ENCODE results near the gene SKI. TPM values are rescaled to one million over a fixed set of nuclear protein-coding genes. Genes with fewer than 3 reads are reported as not detected.

Gene SKI
- total and polyA plus RNA-seq, 10 of the 15 experiments (the other 5 are each of a cell fraction or from before 2014, with no cell fraction given): 0.03 to 14.9 (median 0.96) TPM

- DNase-seq (ENCODE audit: low read depth, low spot score): no peak
- CTCF ChIA-PET: no interaction called here
- POLR2A ChIA-PET: interaction anchor here (0.7 kb wide), 1 partner anchor 378 kb away, joined by 5 read pairs; no protein-coding TSS in a partner anchor
- SMC1A ChIA-PET (ENCODE audit: uncharacterized antibody, unreplicated experiment): no interaction called here
- RAD21 ChIA-PET (ENCODE audit: unreplicated experiment): interaction anchor here (0.7 kb wide), 1 partner anchor 504 kb away, joined by 3 read pairs; no protein-coding TSS in a partner anchor
- no peak overlapping the region for H3K9ac ChIP-seq (ENCODE audit: control insufficient read depth, insufficient read depth, low read length)
- no TSS peak for BruUV-seq (replicated peaks)
- FAIRE-seq: no peak
- intact Hi-C loops (cut with micrococcal nuclease; ENCODE audit: unreplicated experiment): no loop called here
- peaks cover 0 to 1% of the 10 kb centered on the region in 2 experiments; a peak in 2 of 4 replicates for H3K36me3 ChIP-seq (ENCODE audit: control insufficient read depth in 2 of 2, insufficient read depth in 2 of 2, low read length in 1 of 2)
- no peak overlapping the region for H3K4me2 ChIP-seq (ENCODE audit: control insufficient read depth, insufficient read depth)
- H3K27me3 ChIP-seq (replicated peaks in 1 of 2; ENCODE audit: control insufficient read depth in 2 of 2, insufficient read depth in 2 of 2, low read length in 1 of 2): no peaks in the 10 kb centered on the region
- H2AFZ ChIP-seq (ENCODE audit: control insufficient read depth, low read depth, low read length): no peak overlapping the region
- H3K4me3 ChIP-seq: no peak overlapping the region
- H3K4me1 ChIP-seq (ENCODE audit: control insufficient read depth, insufficient read depth, low read length): peaks cover 23% of the 10 kb centered on the region
- in situ Hi-C loops (cut with MboI): no loop called here
- H3K27ac ChIP-seq (ENCODE audit: control insufficient read depth, insufficient read depth): no peak overlapping the region
- H3K9me3 ChIP-seq (replicated peaks; ENCODE audit: control insufficient read depth, insufficient read depth, low read length): no peaks in the 10 kb centered on the region
- no peaks in the 10 kb centered on the region; the same call in 1 of the 2 replicates for H3K79me2 ChIP-seq (ENCODE audit: control insufficient read depth, insufficient read depth, low read length)
- ATAC-seq: no peak
- peaks cover 3% of the 10 kb centered on the region; the same call in 1 of the 2 replicates for H4K20me1 ChIP-seq (ENCODE audit: control insufficient read depth, insufficient read depth)
- WGBS (ENCODE audit: insufficient coverage, insufficient replicate concordance, low lambda C conversion rate, missing lambda C conversion rate): 74% methylated on average over 9 of the region's 14 CpGs
- TF ChIP-seq KLF5 (IDR thresholded peaks at IDR 0.05; ENCODE audit: partially characterized antibody): no peak
- TF ChIP-seq YY1 (IDR thresholded peaks at IDR 0.05; ENCODE audit: low read depth, low read length): no peak
- TF ChIP-seq EZH2 (IDR thresholded peaks at IDR 0.05; ENCODE audit: borderline replicate concordance, control insufficient read depth, low read depth, low read length): no peak
- TF ChIP-seq RCOR1 (conservative IDR thresholded peaks at IDR 0.05; ENCODE audit: low read depth, low read length): no peak
- no peak for TF ChIP-seq ZNF592 (IDR thresholded peaks at IDR 0.05)
- TF ChIP-seq PAX5 (IDR thresholded peaks at IDR 0.05; ENCODE audit: borderline replicate concordance, low read depth, low read length): no peak
- TF ChIP-seq MTA3 (IDR thresholded peaks at IDR 0.05; ENCODE audit: borderline replicate concordance, low read length): no peak
- TF ChIP-seq HCFC1 (IDR thresholded peaks at IDR 0.05; ENCODE audit: low read length): no peak
- TF ChIP-seq PKNOX1 (IDR thresholded peaks at IDR 0.05): no peak
- no peak for TF ChIP-seq ATF7 (IDR thresholded peaks at IDR 0.05; ENCODE audit: low read depth)
- no peak for TF ChIP-seq CBX5 (IDR thresholded peaks at IDR 0.05; ENCODE audit: low read depth)
- TF ChIP-seq, protein P1, sequence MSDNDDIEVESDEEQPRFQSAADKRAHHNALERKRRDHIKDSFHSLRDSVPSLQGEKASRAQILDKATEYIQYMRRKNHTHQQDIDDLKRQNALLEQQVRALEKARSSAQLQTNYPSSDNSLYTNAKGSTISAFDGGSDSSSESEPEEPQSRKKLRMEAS (IDR thresholded peaks at IDR 0.05; ENCODE audit: low read depth, low read length): no peak
- TF ChIP-seq CEBPZ (IDR thresholded peaks at IDR 0.05; ENCODE audit: low read depth, low read length): no peak
- TF ChIP-seq SREBF1 (IDR thresholded peaks at IDR 0.05; ENCODE audit: low read length): no peak
These were observed 59.5 kb downstream of the SKI start for GRCh38 chr1:2287649-2288048.
